Esophagus squamous epithelium (tissue), 4 donors: Measurements from ENCODE around the gene MGMT.

Experiments
- CTCF ChIP-seq, 6 experiments: fragments of 450-650 bp in 4 of 6; fragments of 200-600 bp in 2 of 6; sonication (generic) in 2 of 6; IDR thresholded peaks; one replicate each; pipeline ENCODE4 v1.5.1; 2016 to 2019; ENCODE audit warnings: antibody characterized with exemption in 6 of 6, mild to moderate bottlenecking in 4 of 6, moderate library complexity in 4 of 6
- POLR2A ChIP-seq, 4 donors: fragments of 450-650 bp; IDR thresholded peaks; one replicate each; pipeline ENCODE4 v1.6.1; 2017; ENCODE audit warnings: antibody characterized with exemption in 4 of 4, mild to moderate bottlenecking in 4 of 4, moderate library complexity in 3 of 4

- TF ChIP-seq CTCF (IDR thresholded peaks at IDR 0.05) (no peak), POLR2A (IDR thresholded peaks at IDR 0.05) (no peak)
These were observed 9.4 kb downstream of the MGMT start for GRCh38 chr10:129476431-129476830.
